Measurements from ENCODE around the gene PCSK4. TPM values are rescaled to one million over a fixed set of nuclear protein-coding genes. Genes with fewer than 3 reads are reported as not detected.

PCSK4 gene
- total RNA-seq, 1 experiment from 2014 or later, result 7.2 TPM

DNA sequence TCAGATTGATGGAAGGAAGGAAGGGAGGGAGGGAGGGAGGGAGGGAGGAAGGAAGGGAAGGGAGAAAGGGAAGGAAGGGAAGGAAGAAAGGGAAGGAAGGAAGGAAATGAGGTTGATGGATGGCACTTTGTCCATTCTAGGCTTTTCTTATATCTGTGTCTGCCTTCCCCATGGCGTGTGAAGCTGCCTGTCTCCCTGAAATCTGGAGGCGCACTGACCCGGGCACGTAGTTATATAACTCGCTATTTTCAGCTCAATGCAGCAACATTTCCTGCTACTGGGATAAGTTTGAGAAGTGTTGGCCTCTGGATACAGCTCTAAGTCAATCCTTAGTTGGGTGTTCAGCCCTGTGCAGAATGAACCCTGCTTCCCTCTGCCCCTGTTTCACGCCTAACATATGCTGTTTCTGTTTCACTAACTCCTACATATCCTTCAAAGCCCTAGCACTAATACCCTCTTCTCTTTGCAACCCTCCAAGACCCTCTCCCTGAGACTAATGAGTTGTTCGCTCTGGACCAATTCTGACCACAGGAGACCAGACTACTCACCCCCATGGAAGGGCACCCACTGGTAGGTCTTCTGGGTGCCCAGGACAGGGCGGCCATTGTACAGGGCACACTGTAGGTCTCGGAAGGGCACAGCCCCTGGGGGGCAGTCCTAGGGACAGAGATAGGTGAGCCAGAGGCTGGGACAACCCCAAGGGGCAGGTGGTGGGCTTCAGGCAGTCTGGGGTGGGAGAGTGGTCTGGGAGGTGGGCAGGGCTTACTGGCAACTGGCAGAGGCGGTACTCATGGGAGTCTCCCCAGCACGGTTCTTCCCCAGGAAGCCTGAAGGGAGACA lies 19.7 kb upstream of the PCSK4 start:
- TF ChIP-seq EZH2 (IDR thresholded peaks at IDR 0.05; ENCODE audit: borderline replicate concordance, low read depth, low read length, poor library complexity, severe bottlenecking), result no peak
- TF ChIP-seq, protein P1, sequence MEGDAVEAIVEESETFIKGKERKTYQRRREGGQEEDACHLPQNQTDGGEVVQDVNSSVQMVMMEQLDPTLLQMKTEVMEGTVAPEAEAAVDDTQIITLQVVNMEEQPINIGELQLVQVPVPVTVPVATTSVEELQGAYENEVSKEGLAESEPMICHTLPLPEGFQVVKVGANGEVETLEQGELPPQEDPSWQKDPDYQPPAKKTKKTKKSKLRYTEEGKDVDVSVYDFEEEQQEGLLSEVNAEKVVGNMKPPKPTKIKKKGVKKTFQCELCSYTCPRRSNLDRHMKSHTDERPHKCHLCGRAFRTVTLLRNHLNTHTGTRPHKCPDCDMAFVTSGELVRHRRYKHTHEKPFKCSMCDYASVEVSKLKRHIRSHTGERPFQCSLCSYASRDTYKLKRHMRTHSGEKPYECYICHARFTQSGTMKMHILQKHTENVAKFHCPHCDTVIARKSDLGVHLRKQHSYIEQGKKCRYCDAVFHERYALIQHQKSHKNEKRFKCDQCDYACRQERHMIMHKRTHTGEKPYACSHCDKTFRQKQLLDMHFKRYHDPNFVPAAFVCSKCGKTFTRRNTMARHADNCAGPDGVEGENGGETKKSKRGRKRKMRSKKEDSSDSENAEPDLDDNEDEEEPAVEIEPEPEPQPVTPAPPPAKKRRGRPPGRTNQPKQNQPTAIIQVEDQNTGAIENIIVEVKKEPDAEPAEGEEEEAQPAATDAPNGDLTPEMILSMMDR (conservative IDR thresholded peaks at IDR 0.05; ENCODE audit: low read depth, low read length), result no peak
- intact Hi-C loops (cut with micrococcal nuclease; ENCODE audit: unreplicated experiment), result no loop called here
- Histone ChIP-seq H3K4me3 (ENCODE audit: low read depth, low read length, poor library complexity, severe bottlenecking) (no peak overlapping the region), H3K27ac (ENCODE audit: low read depth, low read length, poor library complexity, severe bottlenecking) (no peak overlapping the region), H3K27me3 (replicated peaks; ENCODE audit: insufficient read depth, low read depth, low read length, poor library complexity) (no peaks in the 10 kb centered on the region), H3K36me3 (ENCODE audit: insufficient read depth, low read length, poor library complexity, severe bottlenecking) (no peaks in the 10 kb centered on the region), H3K4me1 (ENCODE audit: insufficient read depth, low read length, poor library complexity, severe bottlenecking) (peaks cover 12% of the 10 kb centered on the region), H3K9me3 (ENCODE audit: low read depth, low read length, poor library complexity, severe bottlenecking) (no peaks in the 10 kb centered on the region)
- ChIA-PET CTCF (no interaction called here), POLR2A (ENCODE audit: low non-redundant PET) (no interaction called here)
- BruUV-seq (replicated peaks), result no TSS peak
- peak; percentile 52 for DNase-seq (ENCODE audit: low spot score)

DNA sequence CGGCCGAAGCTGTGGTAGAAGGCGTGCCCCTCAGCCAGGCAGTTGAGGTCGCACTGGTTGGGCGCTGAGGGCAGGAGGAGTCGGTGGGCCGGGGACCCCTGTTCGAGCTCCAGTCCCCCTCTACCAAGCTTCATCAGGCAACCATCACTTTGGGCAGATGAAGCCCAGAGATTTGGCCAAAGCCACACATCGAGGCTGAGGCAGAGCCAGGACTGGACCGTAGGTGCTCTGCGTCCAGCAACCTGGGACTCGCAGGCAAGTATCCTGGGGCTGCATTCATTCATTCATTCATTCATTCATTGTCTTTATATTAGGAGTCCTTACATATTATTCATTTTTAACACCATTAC lies 18.3 kb upstream of the PCSK4 start:
- no TSS peak for BruUV-seq (replicated peaks)
- H3K4me3 ChIP-seq (ENCODE audit: low read depth, low read length, poor library complexity, severe bottlenecking), result peak overlapping the region; percentile 37
- no peaks in the 10 kb centered on the region for H3K36me3 ChIP-seq (ENCODE audit: insufficient read depth, low read length, poor library complexity, severe bottlenecking)
- no peaks in the 10 kb centered on the region for H3K9me3 ChIP-seq (ENCODE audit: low read depth, low read length, poor library complexity, severe bottlenecking)
- no peak for TF ChIP-seq EZH2 (IDR thresholded peaks at IDR 0.05; ENCODE audit: borderline replicate concordance, low read depth, low read length, poor library complexity, severe bottlenecking)
- TF ChIP-seq, protein P1 (conservative IDR thresholded peaks at IDR 0.05; ENCODE audit: low read depth, low read length), result no peak
- ChIA-PET POLR2A (ENCODE audit: low non-redundant PET) (no interaction called here), CTCF (no interaction called here)
- DNase-seq (ENCODE audit: low spot score), result no peak
- intact Hi-C loops (cut with micrococcal nuclease; ENCODE audit: unreplicated experiment), result no loop called here
- no peaks in the 10 kb centered on the region for H3K27me3 ChIP-seq (replicated peaks; ENCODE audit: insufficient read depth, low read depth, low read length, poor library complexity)
- H3K27ac ChIP-seq (ENCODE audit: low read depth, low read length, poor library complexity, severe bottlenecking), result no peak overlapping the region
- peaks cover 18% of the 10 kb centered on the region for H3K4me1 ChIP-seq (ENCODE audit: insufficient read depth, low read length, poor library complexity, severe bottlenecking)

DNA sequence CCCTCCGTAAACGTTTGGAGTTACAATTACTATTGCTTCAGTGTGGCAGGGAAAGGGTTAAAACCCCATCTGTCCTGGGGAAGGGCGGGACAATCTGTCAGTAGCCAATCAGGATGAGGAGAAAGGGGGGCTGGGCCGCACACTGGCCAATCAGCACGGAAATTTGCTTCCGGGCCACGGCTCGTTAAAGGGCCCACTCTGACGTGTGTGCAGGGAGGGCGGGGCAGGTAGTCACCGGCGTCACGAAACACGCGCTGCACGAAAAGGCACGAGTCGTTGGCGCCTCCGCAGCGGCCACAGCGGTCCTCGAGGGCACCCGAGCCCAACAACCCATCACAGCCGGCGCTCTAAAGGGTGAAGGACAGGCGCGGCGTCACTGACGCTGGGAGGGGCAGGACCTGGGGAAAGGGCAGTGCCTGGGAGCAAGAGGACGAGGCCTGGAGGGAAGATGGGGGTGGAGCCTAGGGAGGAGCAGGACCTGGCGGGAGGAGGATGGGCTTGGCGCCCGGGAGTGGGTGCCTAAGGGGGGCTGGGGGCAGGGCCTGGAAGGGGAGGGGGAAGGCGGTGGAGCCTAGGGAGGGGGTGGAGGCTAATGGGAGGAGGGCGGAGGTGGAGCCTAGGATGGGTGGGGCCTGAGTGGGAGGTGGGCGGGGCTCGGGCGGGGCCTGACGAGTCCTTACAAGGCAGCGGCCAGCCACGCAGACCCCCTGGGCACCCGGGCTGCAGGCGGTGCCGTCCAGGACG lies 17.8 kb upstream of the PCSK4 start:
- BruUV-seq (replicated peaks), result no TSS peak
- H3K27ac ChIP-seq (ENCODE audit: low read depth, low read length, poor library complexity, severe bottlenecking), result peak overlapping the region; percentile 93
- H3K4me1 ChIP-seq (ENCODE audit: insufficient read depth, low read length, poor library complexity, severe bottlenecking), result peaks cover 23% of the 10 kb centered on the region
- ChIA-PET CTCF (no interaction called here), POLR2A (ENCODE audit: low non-redundant PET) (no interaction called here)
- H3K36me3 ChIP-seq (ENCODE audit: insufficient read depth, low read length, poor library complexity, severe bottlenecking), result no peaks in the 10 kb centered on the region
- H3K9me3 ChIP-seq (ENCODE audit: low read depth, low read length, poor library complexity, severe bottlenecking), result no peaks in the 10 kb centered on the region
- peak; percentile 98 for DNase-seq (ENCODE audit: low spot score)
- TF ChIP-seq EZH2 (IDR thresholded peaks at IDR 0.05; ENCODE audit: borderline replicate concordance, low read depth, low read length, poor library complexity, severe bottlenecking), result no peak
- TF ChIP-seq, protein P1 (conservative IDR thresholded peaks at IDR 0.05; ENCODE audit: low read depth, low read length), result no peak
- intact Hi-C loops (cut with micrococcal nuclease; ENCODE audit: unreplicated experiment), result no loop called here
- H3K27me3 ChIP-seq (replicated peaks; ENCODE audit: insufficient read depth, low read depth, low read length, poor library complexity), result no peaks in the 10 kb centered on the region
- peak overlapping the region; percentile 40 for H3K4me3 ChIP-seq (ENCODE audit: low read depth, low read length, poor library complexity, severe bottlenecking)
